ENCODE data around the gene PRKCE.

The PRKCE gene

GRCh38 chr2:45960057-45960863 is 308.8 kb downstream of the PRKCE start:
- H3K36me3 Mint-ChIP-seq: no peaks in the 10 kb centered on the region
- no peaks in the 10 kb centered on the region for H3K27me3 Mint-ChIP-seq
- H3K9me3 Mint-ChIP-seq: no peaks in the 10 kb centered on the region
- H3K4me1 Mint-ChIP-seq: peaks cover 31% of the 10 kb centered on the region
- H3K27ac Mint-ChIP-seq: peak overlapping the region; percentile 8
- no peak overlapping the region for H3K4me3 Mint-ChIP-seq
- ATAC-seq: no peak

DNA sequence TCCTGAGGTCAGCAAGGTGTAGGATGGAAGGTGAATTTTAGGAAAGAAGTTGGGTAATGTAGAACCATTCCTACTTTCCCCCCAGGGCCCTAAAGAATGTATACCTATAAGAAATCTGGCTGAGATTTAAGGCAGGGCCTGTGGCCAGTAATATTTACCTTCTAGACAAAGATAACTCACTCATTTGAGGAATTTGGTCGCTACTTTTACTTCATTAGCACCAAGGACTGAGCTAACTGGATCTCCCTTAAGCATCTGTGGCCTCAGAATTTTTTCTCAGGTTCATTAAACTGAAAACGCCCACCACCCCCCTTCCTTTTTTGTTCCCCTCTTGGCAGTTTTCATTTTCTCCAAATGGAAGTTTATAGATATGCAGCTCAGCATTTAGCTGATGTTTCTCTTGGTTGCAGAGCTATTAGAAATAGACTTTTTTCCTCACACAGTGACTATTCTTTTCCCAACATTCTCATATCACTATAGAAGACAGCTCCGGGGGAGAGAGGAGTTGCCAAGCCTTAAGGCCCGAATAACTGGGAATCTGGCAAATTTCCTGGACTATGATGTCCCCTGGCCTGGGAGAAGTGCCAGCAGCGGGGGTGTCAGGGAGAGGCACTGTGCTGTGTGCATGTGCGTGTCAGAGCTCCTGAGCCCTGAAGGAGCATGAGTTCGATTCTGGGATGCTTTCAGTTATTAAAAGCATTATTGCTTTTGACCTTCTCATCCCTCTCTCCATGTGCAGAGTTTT is 310.9 kb downstream of the PRKCE start:
- Mint-ChIP-seq H3K36me3 (no peaks in the 10 kb centered on the region), H3K9me3 (no peaks in the 10 kb centered on the region), H3K4me1 (peaks cover 47% of the 10 kb centered on the region), H3K4me3 (no peak overlapping the region), H3K27me3 (no peaks in the 10 kb centered on the region), H3K27ac (no peak overlapping the region)
- no peak for ATAC-seq

DNA sequence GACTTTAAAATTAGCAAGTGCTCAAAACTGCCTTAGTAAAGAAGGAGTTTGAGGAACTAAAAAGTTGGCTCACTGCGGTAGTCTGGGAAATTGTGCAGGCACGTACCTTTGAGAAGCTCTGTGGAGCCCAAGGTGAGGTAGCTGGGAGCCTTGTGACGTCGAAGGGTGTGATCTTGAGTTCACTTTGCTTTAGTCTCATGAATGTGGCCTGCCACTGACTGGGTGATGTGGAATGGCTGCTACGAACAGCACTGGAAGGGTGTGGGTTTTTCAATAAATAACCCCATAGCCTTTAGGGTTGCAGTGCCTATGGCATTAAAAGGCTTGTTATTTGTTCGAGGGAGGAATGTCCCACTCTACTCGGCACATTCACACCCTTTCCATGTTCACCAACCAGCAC is 312.3 kb downstream of the PRKCE start:
- ATAC-seq: no peak
- H3K36me3 Mint-ChIP-seq: no peaks in the 10 kb centered on the region
- H3K9me3 Mint-ChIP-seq: no peaks in the 10 kb centered on the region
- no peaks in the 10 kb centered on the region for H3K27me3 Mint-ChIP-seq
- H3K4me1 Mint-ChIP-seq: peaks cover 49% of the 10 kb centered on the region
- no peak overlapping the region for H3K27ac Mint-ChIP-seq
- H3K4me3 Mint-ChIP-seq: no peak overlapping the region

DNA sequence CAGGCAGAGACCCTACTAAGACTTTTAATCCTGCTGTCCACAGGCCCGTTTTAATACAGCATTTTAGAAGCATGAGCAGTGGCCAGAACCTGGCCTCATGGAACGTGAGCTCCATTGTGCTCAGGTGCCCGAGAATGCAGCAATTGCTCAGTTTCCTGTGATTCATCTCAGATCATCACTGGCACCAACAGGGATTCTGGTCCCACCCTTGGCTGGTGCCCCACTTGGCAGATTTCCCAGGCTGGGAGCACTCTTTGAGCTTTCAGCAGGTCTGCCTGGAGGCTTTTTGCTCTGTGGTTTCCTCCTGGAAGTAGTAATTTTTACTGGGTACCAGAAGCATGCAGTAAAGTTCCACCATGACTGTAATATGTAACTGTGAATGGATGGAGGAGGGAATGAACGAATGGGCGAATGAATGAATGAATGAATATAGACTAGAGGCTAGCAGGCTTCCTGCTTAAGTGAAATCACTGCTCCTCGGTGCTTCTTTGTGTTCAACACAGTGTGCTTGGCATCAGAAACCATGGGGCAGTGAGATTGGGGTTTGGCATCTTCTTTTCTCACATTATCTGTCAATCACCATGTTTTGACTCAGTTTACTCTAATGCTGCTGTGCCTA is 312.9 kb downstream of the PRKCE start:
- Mint-ChIP-seq H3K27me3 (no peaks in the 10 kb centered on the region), H3K36me3 (no peaks in the 10 kb centered on the region), H3K9me3 (no peaks in the 10 kb centered on the region), H3K4me3 (no peak overlapping the region), H3K4me1 (peaks cover 55% of the 10 kb centered on the region), H3K27ac (no peak overlapping the region)
- ATAC-seq: no peak

GRCh38 chr2:45964906-45965305 is 313.4 kb downstream of the PRKCE start:
- H3K36me3 Mint-ChIP-seq: no peaks in the 10 kb centered on the region
- H3K4me3 Mint-ChIP-seq: no peak overlapping the region
- H3K27me3 Mint-ChIP-seq: no peaks in the 10 kb centered on the region
- no peak overlapping the region for H3K27ac Mint-ChIP-seq
- H3K9me3 Mint-ChIP-seq: no peaks in the 10 kb centered on the region
- H3K4me1 Mint-ChIP-seq: peaks cover 51% of the 10 kb centered on the region
- ATAC-seq: no peak

DNA sequence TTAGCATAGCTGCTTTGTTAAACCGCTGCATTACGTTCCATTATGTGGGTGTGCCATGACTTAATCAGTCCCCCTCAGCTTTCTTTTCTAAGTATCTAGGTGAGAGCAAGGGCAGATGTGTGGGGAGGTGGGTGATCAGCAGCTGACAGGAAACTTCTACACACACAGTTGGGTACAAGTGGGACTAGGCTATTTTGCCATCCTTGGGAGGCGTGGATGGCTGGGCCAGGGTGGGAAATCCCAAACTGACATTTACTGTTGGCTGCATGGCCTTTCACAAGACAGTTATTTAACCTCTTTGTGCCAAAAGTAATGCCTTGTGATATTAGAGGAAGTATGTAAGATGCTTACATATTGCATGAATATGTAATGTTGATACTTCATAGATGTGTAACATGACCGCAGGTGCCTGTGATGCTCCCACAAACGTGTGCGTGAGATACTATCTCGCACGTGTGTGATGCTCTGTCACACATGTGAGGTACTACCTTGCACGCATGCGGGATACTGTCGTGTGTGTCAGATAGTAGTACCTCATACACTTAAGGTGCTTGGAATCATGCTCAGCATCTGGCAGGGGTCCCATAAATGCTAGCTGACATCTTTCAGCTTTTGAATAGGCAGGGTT is 314.5 kb downstream of the PRKCE start:
- Mint-ChIP-seq H3K9me3 (no peaks in the 10 kb centered on the region), H3K4me1 (peaks cover 43% of the 10 kb centered on the region), H3K27me3 (no peaks in the 10 kb centered on the region), H3K27ac (no peak overlapping the region), H3K4me3 (no peak overlapping the region), H3K36me3 (no peaks in the 10 kb centered on the region)
- ATAC-seq: no peak

DNA sequence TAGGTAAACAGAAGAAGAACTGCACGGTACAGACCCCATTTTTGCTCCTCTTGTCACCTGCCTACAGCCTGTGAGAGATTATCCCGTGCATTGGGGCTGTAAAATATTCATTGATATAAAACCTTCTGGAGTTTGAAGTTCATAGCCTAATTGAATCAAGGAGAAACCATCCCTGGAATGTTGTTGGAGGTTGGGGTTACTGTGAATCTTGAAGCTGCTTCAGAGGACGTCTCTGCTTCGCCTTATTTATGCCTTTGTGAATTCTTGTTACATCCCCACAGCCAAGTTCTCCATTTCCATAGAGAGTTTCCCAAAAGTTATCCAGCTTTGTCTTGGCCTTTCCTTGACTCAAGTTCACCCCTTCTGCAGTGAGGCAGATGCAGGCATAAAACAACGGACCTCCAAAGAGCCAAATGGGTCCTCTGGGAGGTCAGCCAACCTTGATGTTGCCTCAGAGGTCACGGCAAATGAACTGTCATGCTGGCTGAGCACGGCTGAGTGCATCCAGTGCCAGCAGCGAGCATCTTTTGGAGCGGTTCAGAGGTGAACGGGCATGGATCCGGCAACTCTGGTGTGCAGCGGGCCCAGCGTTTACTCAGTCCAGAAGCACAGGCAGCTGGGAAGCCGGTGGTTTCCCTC is 317.6 kb downstream of the PRKCE start:
- H3K4me1 Mint-ChIP-seq: peaks cover 64% of the 10 kb centered on the region
- no peaks in the 10 kb centered on the region for H3K9me3 Mint-ChIP-seq
- H3K27me3 Mint-ChIP-seq: no peaks in the 10 kb centered on the region
- ATAC-seq: no peak
- no peak overlapping the region for H3K4me3 Mint-ChIP-seq
- H3K36me3 Mint-ChIP-seq: no peaks in the 10 kb centered on the region
- H3K27ac Mint-ChIP-seq: no peak overlapping the region

GRCh38 chr2:45973426-45973825 is 322.0 kb downstream of the PRKCE start:
- Mint-ChIP-seq H3K36me3 (peaks cover 7% of the 10 kb centered on the region), H3K4me1 (peaks cover 62% of the 10 kb centered on the region), H3K27ac (peak overlapping the region; percentile 90)

DNA sequence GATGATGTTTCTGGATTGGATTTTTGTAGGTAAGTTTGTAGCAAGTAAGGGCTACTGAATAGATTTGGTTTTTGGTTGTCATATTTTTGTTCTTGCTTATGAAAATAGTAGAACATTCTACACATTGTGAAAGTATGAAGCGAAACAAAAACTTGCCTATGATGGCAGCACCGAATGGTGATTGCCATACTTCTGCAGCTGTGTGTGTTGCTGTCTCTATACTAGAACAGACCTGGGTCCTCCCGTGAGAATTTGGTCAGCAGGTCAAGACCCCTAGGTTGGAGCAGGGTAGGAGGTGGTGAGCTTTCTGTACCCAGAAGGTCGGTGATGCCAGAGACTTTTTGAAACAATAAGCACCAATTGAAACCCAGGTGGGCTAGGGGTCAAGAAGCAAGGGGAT is 322.6 kb downstream of the PRKCE start:
- H3K27ac Mint-ChIP-seq: peak overlapping the region; percentile 90
- H3K27me3 Mint-ChIP-seq: no peaks in the 10 kb centered on the region
- peaks cover 8% of the 10 kb centered on the region for H3K36me3 Mint-ChIP-seq
- H3K4me3 Mint-ChIP-seq: peak overlapping the region; percentile 60
- peaks cover 57% of the 10 kb centered on the region for H3K4me1 Mint-ChIP-seq
- ATAC-seq: peak; percentile 87
- H3K9me3 Mint-ChIP-seq: no peaks in the 10 kb centered on the region

More at GRCh38 chr2:45973426-45973825, 322.0 kb downstream of the PRKCE start:
- Mint-ChIP-seq H3K27me3 (no peaks in the 10 kb centered on the region), H3K9me3 (no peaks in the 10 kb centered on the region), H3K4me3 (peak overlapping the region; percentile 41)
- peak; percentile 49 for ATAC-seq

DNA sequence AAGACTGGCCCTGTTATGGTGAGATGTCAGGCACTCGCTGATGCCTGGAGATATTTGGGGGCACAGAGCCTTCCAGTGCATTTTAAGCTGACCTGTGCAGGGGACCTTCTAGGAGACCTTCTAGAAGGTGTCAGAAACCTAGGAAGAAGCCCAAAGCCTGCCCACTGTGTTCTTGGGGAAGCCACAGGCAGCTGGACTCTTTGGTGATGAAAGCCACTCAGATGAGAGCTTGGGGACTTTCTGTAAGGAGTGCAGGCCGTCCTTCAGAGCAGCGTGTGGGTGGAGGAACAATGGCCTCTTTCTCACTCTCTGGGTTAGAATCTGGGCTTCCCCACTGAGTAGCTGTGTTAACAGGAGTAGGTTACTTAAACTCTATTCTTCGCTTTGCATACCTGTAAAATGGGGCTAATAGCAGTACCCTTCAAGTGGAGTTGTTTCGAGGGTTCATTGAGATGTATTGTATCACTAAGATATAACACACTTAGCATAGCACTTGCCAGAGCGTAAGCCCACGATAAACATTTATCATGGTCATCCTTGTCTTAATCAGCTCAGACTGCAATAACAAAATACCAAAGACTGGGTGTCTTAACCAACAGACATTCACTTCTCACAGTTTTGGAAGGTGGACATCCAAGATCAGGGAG is 323.4 kb downstream of the PRKCE start:
- H3K27me3 Mint-ChIP-seq: no peaks in the 10 kb centered on the region
- peak overlapping the region; percentile 90 for H3K27ac Mint-ChIP-seq
- H3K9me3 Mint-ChIP-seq: no peaks in the 10 kb centered on the region
- H3K4me3 Mint-ChIP-seq: no peak overlapping the region
- H3K4me1 Mint-ChIP-seq: peaks cover 53% of the 10 kb centered on the region
- ATAC-seq: peak; percentile 73
- peaks cover 13% of the 10 kb centered on the region for H3K36me3 Mint-ChIP-seq

- no peak for ATAC-seq
- Mint-ChIP-seq H3K27me3 (no peaks in the 10 kb centered on the region), H3K36me3 (peaks cover 22% of the 10 kb centered on the region), H3K4me1 (peaks cover 51% of the 10 kb centered on the region), H3K4me3 (no peak overlapping the region), H3K27ac (peak overlapping the region; percentile 90), H3K9me3 (no peaks in the 10 kb centered on the region)
These were observed 324.5 kb downstream of the PRKCE start for GRCh38 chr2:45975752-45976517.

GRCh38 chr2:45978302-45978859 is 326.9 kb downstream of the PRKCE start:
- no peak for ATAC-seq
- Mint-ChIP-seq H3K27ac (no peak overlapping the region), H3K9me3 (no peaks in the 10 kb centered on the region), H3K27me3 (no peaks in the 10 kb centered on the region), H3K4me3 (no peak overlapping the region), H3K4me1 (peaks cover 32% of the 10 kb centered on the region), H3K36me3 (peaks cover 41% of the 10 kb centered on the region)

DNA sequence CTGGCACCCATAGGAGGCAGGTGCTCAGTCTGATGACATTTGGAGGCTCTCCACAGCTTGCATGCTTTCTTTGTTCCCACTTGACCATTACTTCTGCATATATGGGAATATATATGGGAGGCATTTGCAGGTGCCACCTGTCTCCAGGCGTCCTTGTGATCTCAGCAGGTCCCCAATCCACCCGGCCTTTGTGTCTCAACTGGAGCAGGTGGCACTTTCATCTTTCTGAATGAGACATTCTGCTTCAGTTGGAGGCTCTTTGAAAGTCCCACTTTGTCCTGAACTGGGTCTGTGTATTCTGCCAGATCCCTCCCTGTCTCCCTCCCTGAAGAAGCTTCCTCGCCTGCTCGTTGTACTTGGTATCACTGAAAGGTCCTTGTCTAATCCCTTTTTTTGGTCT is 327.6 kb downstream of the PRKCE start:
- Mint-ChIP-seq H3K9me3 (no peaks in the 10 kb centered on the region), H3K36me3 (peaks cover 44% of the 10 kb centered on the region), H3K4me1 (peaks cover 25% of the 10 kb centered on the region), H3K27ac (no peak overlapping the region), H3K4me3 (no peak overlapping the region), H3K27me3 (no peaks in the 10 kb centered on the region)
- ATAC-seq: no peak

Measured in stimulated activated memory B cell treated with anti-CD40 and anti-IgM and Interleukin-4, amounts not matched to agents 10 μg/mL and 1 μg/mL and 100 μg/mL, for 72 hours (primary cell).